ENCODE measurements around the gene DIAPH1. TPM values are rescaled to one million over a fixed set of nuclear protein-coding genes. Genes with fewer than 3 reads are reported as not detected.

Gene DIAPH1
- total RNA-seq, 1 experiment from 2014 or later = 142 TPM

- Histone ChIP-seq H3K4me1 (ENCODE audit: control insufficient read depth in 1 of 2, insufficient read depth in 2 of 2, low read length in 2 of 2) (peaks cover 11 to 25% of the 10 kb centered on the region in 2 experiments), H3K4me2 (ENCODE audit: low read length) (peak overlapping the region; percentile 29; the same call in 1 of the 2 replicates), H3K27ac (ENCODE audit: low read depth, low read length) (no peak overlapping the region), H3K9me3 (ENCODE audit: control insufficient read depth in 1 of 2, insufficient read depth in 1 of 2, low read depth in 1 of 2, low read length in 2 of 2) (no peaks in the 10 kb centered on the region), H4K20me1 (ENCODE audit: insufficient read depth) (peaks cover 10% of the 10 kb centered on the region; the same call in 1 of the 2 replicates), H3K4me3 (replicated peaks in 1 of 2; ENCODE audit: low read depth in 1 of 2, low read length in 2 of 2) (no peak overlapping the region), H3K9ac (ENCODE audit: low read length) (no peak overlapping the region), H2AFZ (ENCODE audit: low read depth, low read length, poor library complexity, severe bottlenecking) (no peak overlapping the region), H3K9me2 (ENCODE audit: insufficient read depth) (no peaks in the 10 kb centered on the region), H3K27me3 (ENCODE audit: insufficient read depth, low read length) (no peaks in the 10 kb centered on the region), H3K79me2 (ENCODE audit: insufficient read depth, low read length) (peaks cover 98% of the 10 kb centered on the region), H3K36me3 (ENCODE audit: control insufficient read depth in 1 of 2, insufficient read depth in 2 of 2, low read length in 2 of 2) (no peaks in the 10 kb centered on the region)
- CTCF ChIA-PET = interaction anchor here (2.7 kb wide), 1 partner anchor 14 kb away, joined by 10 read pairs; no protein-coding TSS in a partner anchor
- no peak for ATAC-seq
- no peak for DNase-seq (ENCODE audit: low read depth, low spot score)
- POLR2A ChIA-PET = no interaction called here
- intact Hi-C loops (cut with micrococcal nuclease) = no loop called here
- RAD21 ChIA-PET (ENCODE audit: low non-redundant PET in 1 of 2, low total read pairs in 2 of 2, uncharacterized antibody in 2 of 2, unreplicated experiment in 2 of 2) = no interaction called here
- no TSS peak for BruUV-seq (replicated peaks)
- TF ChIP-seq YY1 (IDR thresholded peaks at IDR 0.05; ENCODE audit: extremely low read depth, insufficient replicate concordance, low read depth, low read length) = no peak
- no peak for TF ChIP-seq REST (IDR thresholded peaks at IDR 0.05; ENCODE audit: low read depth)
- TF ChIP-seq ELF1 (IDR thresholded peaks at IDR 0.05; ENCODE audit: borderline replicate concordance, low read depth) = no peak
- TF ChIP-seq EZH2 (IDR thresholded peaks at IDR 0.05) = no peak
- no peak for TF ChIP-seq CBX3 (IDR thresholded peaks at IDR 0.05; ENCODE audit: low read depth)
- no peak for TF ChIP-seq SRF (IDR thresholded peaks at IDR 0.05; ENCODE audit: low read depth)
- TF ChIP-seq EZH2phosphoT487 (IDR thresholded peaks at IDR 0.05; ENCODE audit: borderline replicate concordance) = no peak
- TF ChIP-seq FOSL1 (IDR thresholded peaks at IDR 0.05; ENCODE audit: low read depth) = no peak
- no peak for TF ChIP-seq ATF3 (IDR thresholded peaks at IDR 0.05)
- no peak for TF ChIP-seq POLR2A (IDR thresholded peaks at IDR 0.05; ENCODE audit: borderline replicate concordance, extremely low read depth, insufficient read depth, insufficient read length)
- no peak for TF ChIP-seq ZBTB33 (IDR thresholded peaks at IDR 0.05; ENCODE audit: extremely low read depth, insufficient replicate concordance, low read length)
- no peak for TF ChIP-seq TCF7L2 (IDR thresholded peaks at IDR 0.05; ENCODE audit: borderline replicate concordance, extremely low read depth, insufficient read depth, insufficient read length)
Observed at GRCh38 chr5:141605523-141606277, 13.1 kb downstream of the DIAPH1 start.

Data from HCT116 (cell line).